Mesothelial cell of epicardium (in vitro differentiated cells): ENCODE measurements around the gene DPPA5. TPM values are rescaled to one million over a fixed set of nuclear protein-coding genes. Genes with fewer than 3 reads are reported as not detected.
"Not testable (repeated sequence)": the region's sequence is repeated elsewhere in the genome, so short reads cannot be mapped to it uniquely, and the experiment has no call there.

Source experiments
- DNase-seq, 2 experiments: peaks; one replicate each; pipeline ENCODE4 v3.0.0; 2021; ENCODE audit warnings: low spot score in 2 of 2; ENCODE audit not compliant: unreplicated experiment in 2 of 2
- H3K27ac Mint-ChIP-seq: 2 replicates; pipeline ENCODE4 v1.8.0; 2021; ENCODE audit warnings: mixed read lengths
- H3K27me3 Mint-ChIP-seq: 2 replicates; pipeline ENCODE4 v1.8.0; 2021; ENCODE audit warnings: low read depth, mixed read lengths
- H3K36me3 Mint-ChIP-seq: 2 replicates; pipeline ENCODE4 v1.8.0; 2021; ENCODE audit warnings: mixed read lengths
- H3K4me1 Mint-ChIP-seq: 2 replicates; pipeline ENCODE4 v1.8.0; 2021; ENCODE audit warnings: mixed read lengths
- H3K4me3 Mint-ChIP-seq: 2 replicates; pipeline ENCODE4 v1.8.0; 2021; ENCODE audit warnings: mild to moderate bottlenecking, moderate library complexity, mixed read lengths
- H3K9me3 Mint-ChIP-seq: 2 replicates; pipeline ENCODE4 v1.8.0; 2021; ENCODE audit warnings: mixed read lengths
- total RNA-seq: library from RNA; stranded (reverse); gene quantifications from 3 replicates; pipeline ENCODE4 v1.2.1, GENCODE V29; 2021
- TF ChIP-seq, protein P1 (sequence below): fragments of 200-600 bp; sonication (generic); IDR thresholded peaks from one replicate; pipeline ENCODE4 v1.5.0; 2021; ENCODE audit warnings: antibody characterized with exemption; ENCODE audit not compliant: unreplicated experiment

DPPA5 gene
- total RNA-seq: not detected in 3 replicates

- Mint-ChIP-seq H3K4me3 (no peak within 1 kb of the TSS), H3K36me3 (no peaks in the 10 kb centered on the region)
- no peak for DNase-seq
These were observed at the start of gene DPPA5 for GRCh38 chr6:73353636-73354593. Gene DPPA5 (minus strand): TSS chr6:73354276. CDS start chr6:73354225, 51 bp downstream.

GRCh38 chr6:73400656-73401055 lies 46.6 kb upstream of the DPPA5 start:
- no peak overlapping the region for H3K27ac Mint-ChIP-seq
- H3K9me3 Mint-ChIP-seq: no peaks in the 10 kb centered on the region
- no peaks in the 10 kb centered on the region for H3K36me3 Mint-ChIP-seq
- TF ChIP-seq, protein P1, sequence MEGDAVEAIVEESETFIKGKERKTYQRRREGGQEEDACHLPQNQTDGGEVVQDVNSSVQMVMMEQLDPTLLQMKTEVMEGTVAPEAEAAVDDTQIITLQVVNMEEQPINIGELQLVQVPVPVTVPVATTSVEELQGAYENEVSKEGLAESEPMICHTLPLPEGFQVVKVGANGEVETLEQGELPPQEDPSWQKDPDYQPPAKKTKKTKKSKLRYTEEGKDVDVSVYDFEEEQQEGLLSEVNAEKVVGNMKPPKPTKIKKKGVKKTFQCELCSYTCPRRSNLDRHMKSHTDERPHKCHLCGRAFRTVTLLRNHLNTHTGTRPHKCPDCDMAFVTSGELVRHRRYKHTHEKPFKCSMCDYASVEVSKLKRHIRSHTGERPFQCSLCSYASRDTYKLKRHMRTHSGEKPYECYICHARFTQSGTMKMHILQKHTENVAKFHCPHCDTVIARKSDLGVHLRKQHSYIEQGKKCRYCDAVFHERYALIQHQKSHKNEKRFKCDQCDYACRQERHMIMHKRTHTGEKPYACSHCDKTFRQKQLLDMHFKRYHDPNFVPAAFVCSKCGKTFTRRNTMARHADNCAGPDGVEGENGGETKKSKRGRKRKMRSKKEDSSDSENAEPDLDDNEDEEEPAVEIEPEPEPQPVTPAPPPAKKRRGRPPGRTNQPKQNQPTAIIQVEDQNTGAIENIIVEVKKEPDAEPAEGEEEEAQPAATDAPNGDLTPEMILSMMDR: no peak
- H3K4me3 Mint-ChIP-seq: no peak overlapping the region
- no peaks in the 10 kb centered on the region for H3K27me3 Mint-ChIP-seq
- H3K4me1 Mint-ChIP-seq: no peaks in the 10 kb centered on the region
- DNase-seq: no peak

More at GRCh38 chr6:73353636-73354593, at the start of gene DPPA5:
- TF ChIP-seq, protein P1: no peak
- Mint-ChIP-seq H3K4me1 (no peaks in the 10 kb centered on the region), H3K27me3 (peaks cover 35% of the 10 kb centered on the region), H3K27ac (no peak within 1 kb of the TSS), H3K9me3 (no peaks in the 10 kb centered on the region)

GRCh38 chr6:73395875-73396274 lies 41.8 kb upstream of the DPPA5 start:
- Mint-ChIP-seq H3K9me3 (no peaks in the 10 kb centered on the region), H3K4me3 (no peak overlapping the region), H3K27ac (no peak overlapping the region), H3K4me1 (no peaks in the 10 kb centered on the region), H3K27me3 (peaks cover 2% of the 10 kb centered on the region), H3K36me3 (no peaks in the 10 kb centered on the region)
- TF ChIP-seq, protein P1: no peak
- DNase-seq: no peak

- Mint-ChIP-seq H3K27me3 (peaks cover 2% of the 10 kb centered on the region), H3K4me1 (no peaks in the 10 kb centered on the region), H3K36me3 (no peaks in the 10 kb centered on the region), H3K9me3 (no peaks in the 10 kb centered on the region), H3K4me3 (no peak within 1 kb of the TSS), H3K27ac (no peak within 1 kb of the TSS)
- no peak for DNase-seq
- TF ChIP-seq, protein P1: no peak
These were observed 40.7 kb upstream of the DPPA5 start, which contains the start of gene DDX43 for GRCh38 chr6:73394577-73395354. Gene DDX43 (plus strand): TSS chr6:73394828. CDS start chr6:73394906, 78 bp downstream.

- no peaks in the 10 kb centered on the region for H3K9me3 Mint-ChIP-seq
- no peaks in the 10 kb centered on the region for H3K36me3 Mint-ChIP-seq
- TF ChIP-seq, protein P1: no peak
- H3K4me3 Mint-ChIP-seq: no peak overlapping the region
- peaks cover 4% of the 10 kb centered on the region for H3K27me3 Mint-ChIP-seq
- no peak for DNase-seq
- H3K27ac Mint-ChIP-seq: no peak overlapping the region
- H3K4me1 Mint-ChIP-seq: peaks cover 2% of the 10 kb centered on the region
These were observed 39.2 kb upstream of the DPPA5 start for GRCh38 chr6:73393278-73393677.

DNA sequence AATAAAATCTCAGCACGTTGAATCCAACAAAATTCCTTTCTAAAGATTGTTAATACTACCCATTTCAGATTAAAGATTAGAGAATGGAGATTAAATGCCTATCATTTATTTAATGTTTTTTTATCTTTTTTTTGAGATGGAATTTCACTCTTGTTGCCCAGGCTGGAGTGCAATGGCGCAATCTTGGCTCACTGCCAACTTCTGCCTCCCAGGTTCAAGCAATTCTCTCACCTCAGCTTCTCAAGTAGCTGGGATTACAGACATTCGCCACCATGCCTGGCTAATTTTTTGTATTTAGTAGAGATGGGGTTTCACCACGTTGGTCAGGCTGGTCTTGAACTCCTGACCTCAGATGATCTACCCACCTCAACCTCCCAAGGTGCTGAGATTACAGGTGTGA lies 38.1 kb upstream of the DPPA5 start:
- H3K4me3 Mint-ChIP-seq, H3K27me3 Mint-ChIP-seq, DNase-seq, H3K9me3 Mint-ChIP-seq, H3K36me3 Mint-ChIP-seq, H3K4me1 Mint-ChIP-seq, H3K27ac Mint-ChIP-seq: not testable (repeated sequence)
